ENCODE measurements around the gene DAD1. TPM values are rescaled to one million over a fixed set of nuclear protein-coding genes. Genes with fewer than 3 reads are reported as not detected.

Gene DAD1
- total RNA-seq, 1 donor from 2014 or later: 328 TPM

- H3K4me3 ChIP-seq (ENCODE audit: low read depth, low read length): no peak overlapping the region
- no peaks in the 10 kb centered on the region for H3K36me3 ChIP-seq (ENCODE audit: control insufficient read depth, insufficient read depth, low read length)
- no peak for DNase-seq (ENCODE audit: low read depth)
- no peaks in the 10 kb centered on the region for H3K27me3 ChIP-seq (ENCODE audit: control insufficient read depth, insufficient read depth, low read length)
- TF ChIP-seq, protein P1, sequence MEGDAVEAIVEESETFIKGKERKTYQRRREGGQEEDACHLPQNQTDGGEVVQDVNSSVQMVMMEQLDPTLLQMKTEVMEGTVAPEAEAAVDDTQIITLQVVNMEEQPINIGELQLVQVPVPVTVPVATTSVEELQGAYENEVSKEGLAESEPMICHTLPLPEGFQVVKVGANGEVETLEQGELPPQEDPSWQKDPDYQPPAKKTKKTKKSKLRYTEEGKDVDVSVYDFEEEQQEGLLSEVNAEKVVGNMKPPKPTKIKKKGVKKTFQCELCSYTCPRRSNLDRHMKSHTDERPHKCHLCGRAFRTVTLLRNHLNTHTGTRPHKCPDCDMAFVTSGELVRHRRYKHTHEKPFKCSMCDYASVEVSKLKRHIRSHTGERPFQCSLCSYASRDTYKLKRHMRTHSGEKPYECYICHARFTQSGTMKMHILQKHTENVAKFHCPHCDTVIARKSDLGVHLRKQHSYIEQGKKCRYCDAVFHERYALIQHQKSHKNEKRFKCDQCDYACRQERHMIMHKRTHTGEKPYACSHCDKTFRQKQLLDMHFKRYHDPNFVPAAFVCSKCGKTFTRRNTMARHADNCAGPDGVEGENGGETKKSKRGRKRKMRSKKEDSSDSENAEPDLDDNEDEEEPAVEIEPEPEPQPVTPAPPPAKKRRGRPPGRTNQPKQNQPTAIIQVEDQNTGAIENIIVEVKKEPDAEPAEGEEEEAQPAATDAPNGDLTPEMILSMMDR (IDR thresholded peaks at IDR 0.05; ENCODE audit: insufficient read depth, low read length, poor library complexity, severe bottlenecking): no peak
Observed at GRCh38 chr14:22522466-22522957, 66.5 kb downstream of the DAD1 start.

- Histone ChIP-seq H3K4me3 (ENCODE audit: low read depth, low read length) (no peak overlapping the region), H3K27me3 (ENCODE audit: control insufficient read depth, insufficient read depth, low read length) (no peaks in the 10 kb centered on the region), H3K36me3 (ENCODE audit: control insufficient read depth, insufficient read depth, low read length) (no peaks in the 10 kb centered on the region)
- DNase-seq (ENCODE audit: low read depth): no peak
- TF ChIP-seq, protein P1 (IDR thresholded peaks at IDR 0.05; ENCODE audit: insufficient read depth, low read length, poor library complexity, severe bottlenecking): no peak
Observed at GRCh38 chr14:22521449-22522239, 67.4 kb downstream of the DAD1 start.

- Histone ChIP-seq H3K27me3 (ENCODE audit: control insufficient read depth, insufficient read depth, low read length) (no peaks in the 10 kb centered on the region), H3K4me3 (ENCODE audit: low read depth, low read length) (no peak overlapping the region), H3K36me3 (ENCODE audit: control insufficient read depth, insufficient read depth, low read length) (no peaks in the 10 kb centered on the region)
- no peak for DNase-seq (ENCODE audit: low read depth)
- TF ChIP-seq, protein P1 (IDR thresholded peaks at IDR 0.05; ENCODE audit: insufficient read depth, low read length, poor library complexity, severe bottlenecking): no peak
Observed at GRCh38 chr14:22520796-22521195, 68.2 kb downstream of the DAD1 start.

- TF ChIP-seq, protein P1 (IDR thresholded peaks at IDR 0.05; ENCODE audit: insufficient read depth, low read length, poor library complexity, severe bottlenecking): no peak
- peak; percentile 19 for DNase-seq (ENCODE audit: low read depth)
- H3K36me3 ChIP-seq (ENCODE audit: control insufficient read depth, insufficient read depth, low read length): no peaks in the 10 kb centered on the region
- no peak overlapping the region for H3K4me3 ChIP-seq (ENCODE audit: low read depth, low read length)
- H3K27me3 ChIP-seq (ENCODE audit: control insufficient read depth, insufficient read depth, low read length): no peaks in the 10 kb centered on the region
Observed at GRCh38 chr14:22519877-22520685, 68.9 kb downstream of the DAD1 start.

DNA sequence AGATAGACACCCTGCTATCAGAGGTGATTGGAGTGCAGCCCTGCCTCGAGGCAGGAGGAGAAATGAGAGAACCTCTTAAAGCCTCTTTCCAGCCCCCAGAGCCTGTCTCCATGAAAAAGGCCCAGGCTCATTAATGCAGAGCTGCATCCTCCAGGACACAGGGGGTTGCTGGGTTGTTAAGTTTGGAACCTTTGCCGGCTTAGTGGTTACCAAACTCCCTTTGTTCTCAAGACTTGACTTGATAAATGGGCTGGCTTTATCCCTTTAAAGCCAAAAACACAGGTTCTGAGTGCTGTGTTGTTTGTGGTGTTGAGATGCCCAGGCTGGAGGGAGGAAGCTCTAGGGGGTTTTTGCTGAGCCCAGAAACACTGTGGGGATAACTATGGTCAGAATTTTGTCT lies 71.0 kb downstream of the DAD1 start:
- H3K36me3 ChIP-seq (ENCODE audit: control insufficient read depth, insufficient read depth, low read length): no peaks in the 10 kb centered on the region
- DNase-seq (ENCODE audit: low read depth): no peak
- no peaks in the 10 kb centered on the region for H3K27me3 ChIP-seq (ENCODE audit: control insufficient read depth, insufficient read depth, low read length)
- TF ChIP-seq, protein P1 (IDR thresholded peaks at IDR 0.05; ENCODE audit: insufficient read depth, low read length, poor library complexity, severe bottlenecking): no peak
- H3K4me3 ChIP-seq (ENCODE audit: low read depth, low read length): no peak overlapping the region
